DMS153 treated with DMSO at 0.1 percent for 48 hours (cell line): ENCODE data around the gene ACYP2.
"Not testable (repeated sequence)": the region's sequence is repeated elsewhere in the genome, so short reads cannot be mapped to it uniquely, and the experiment has no call there.

Source experiments
- DNase-seq: peaks from one replicate; lab custom pipeline; 2025; ENCODE audit not compliant: unreplicated experiment; lab: John Stamatoyannopoulos, UW

ACYP2 gene

DNA sequence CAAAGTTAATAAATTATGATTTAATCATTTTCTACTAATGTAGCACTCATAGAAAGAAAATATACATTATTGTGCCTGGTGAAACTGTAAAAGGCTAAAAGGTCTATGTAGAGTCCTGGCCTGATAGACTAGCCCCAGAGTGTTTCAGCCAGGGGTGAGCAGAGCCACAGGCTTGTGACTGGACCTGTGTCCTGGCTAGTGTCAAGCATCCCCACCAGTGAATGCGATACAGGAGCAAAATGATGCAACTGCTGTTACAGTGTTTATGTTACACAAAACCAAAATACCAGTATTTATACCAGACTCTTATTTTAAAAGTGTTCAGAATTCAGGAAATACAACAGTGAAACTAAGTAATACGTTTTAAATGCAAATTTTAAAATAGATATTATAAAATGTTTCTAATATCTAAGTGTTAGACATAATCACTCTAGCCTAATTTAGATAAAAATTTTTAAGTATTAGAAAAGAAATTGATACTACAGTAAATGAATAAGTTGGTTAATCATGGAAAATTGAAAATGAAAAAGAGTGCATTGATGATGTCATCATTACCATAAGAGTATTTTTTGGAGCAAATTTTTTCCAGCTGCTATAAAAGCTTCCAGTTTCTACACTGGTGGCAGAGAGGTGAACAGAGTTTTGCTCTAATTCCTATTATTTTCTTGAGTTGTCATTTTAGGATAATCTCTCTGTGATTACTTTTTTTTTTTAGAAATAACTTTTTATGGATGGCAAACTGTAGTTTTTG is 146.8 kb downstream of the ACYP2 start:
- DNase-seq: no peak

DNA sequence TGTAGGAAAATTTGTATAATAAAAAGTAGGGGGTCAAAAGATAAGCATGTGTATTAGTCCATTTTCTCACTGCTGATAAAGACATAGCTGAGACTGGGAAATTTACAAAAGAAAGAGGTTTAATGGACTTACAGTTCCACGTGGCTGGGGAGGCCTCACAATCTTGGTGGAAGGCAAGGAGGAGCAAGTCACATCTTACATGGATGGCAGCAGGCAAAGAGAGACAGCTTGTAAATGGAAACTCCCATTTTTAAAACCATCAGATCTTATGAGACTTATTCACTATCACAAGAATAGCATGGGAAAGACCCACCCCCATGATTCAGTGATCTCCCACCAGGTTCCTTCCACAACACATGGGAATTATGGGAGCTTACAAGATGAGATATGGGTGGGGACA is 149.7 kb downstream of the ACYP2 start:
- DNase-seq: not testable (repeated sequence)

DNA sequence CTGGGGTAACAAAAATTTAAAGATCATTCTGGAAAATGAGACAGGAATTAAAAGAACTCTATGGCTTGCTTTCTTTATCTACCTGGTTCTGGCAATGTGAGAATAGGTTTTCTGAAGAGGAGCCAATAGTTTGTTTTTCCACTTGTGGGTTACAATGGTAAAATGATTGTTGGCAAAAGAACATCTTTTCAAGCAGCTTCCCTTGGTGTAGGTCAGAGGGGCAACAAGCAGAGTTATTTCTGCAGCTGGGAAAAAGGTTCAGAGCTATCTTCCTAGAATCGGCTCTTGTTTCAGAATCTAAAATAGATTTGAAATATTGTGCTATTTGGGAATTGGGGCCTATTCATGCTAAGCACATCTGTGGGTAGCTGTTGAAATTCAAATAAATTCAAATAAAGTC is 152.2 kb downstream of the ACYP2 start:
- no peak for DNase-seq

DNA sequence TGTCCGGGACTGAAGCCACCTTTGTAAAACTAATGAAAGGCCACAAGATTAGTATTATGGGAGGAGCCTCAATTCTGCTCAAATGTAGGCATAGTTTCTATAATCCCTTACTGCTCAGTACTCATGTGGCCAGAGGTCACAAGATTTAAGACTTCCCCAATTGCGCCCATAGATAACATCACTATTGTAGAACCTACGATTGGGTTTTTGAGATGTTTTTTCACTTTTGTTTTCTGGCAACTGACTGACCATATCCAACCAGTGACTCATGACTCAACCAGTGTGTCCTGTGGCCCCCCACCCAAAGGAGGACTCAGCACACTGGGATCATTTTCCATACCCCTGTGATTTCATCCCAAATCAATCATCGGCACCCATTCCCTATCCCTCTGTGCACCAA is 155.8 kb downstream of the ACYP2 start:
- no peak for DNase-seq

DNA sequence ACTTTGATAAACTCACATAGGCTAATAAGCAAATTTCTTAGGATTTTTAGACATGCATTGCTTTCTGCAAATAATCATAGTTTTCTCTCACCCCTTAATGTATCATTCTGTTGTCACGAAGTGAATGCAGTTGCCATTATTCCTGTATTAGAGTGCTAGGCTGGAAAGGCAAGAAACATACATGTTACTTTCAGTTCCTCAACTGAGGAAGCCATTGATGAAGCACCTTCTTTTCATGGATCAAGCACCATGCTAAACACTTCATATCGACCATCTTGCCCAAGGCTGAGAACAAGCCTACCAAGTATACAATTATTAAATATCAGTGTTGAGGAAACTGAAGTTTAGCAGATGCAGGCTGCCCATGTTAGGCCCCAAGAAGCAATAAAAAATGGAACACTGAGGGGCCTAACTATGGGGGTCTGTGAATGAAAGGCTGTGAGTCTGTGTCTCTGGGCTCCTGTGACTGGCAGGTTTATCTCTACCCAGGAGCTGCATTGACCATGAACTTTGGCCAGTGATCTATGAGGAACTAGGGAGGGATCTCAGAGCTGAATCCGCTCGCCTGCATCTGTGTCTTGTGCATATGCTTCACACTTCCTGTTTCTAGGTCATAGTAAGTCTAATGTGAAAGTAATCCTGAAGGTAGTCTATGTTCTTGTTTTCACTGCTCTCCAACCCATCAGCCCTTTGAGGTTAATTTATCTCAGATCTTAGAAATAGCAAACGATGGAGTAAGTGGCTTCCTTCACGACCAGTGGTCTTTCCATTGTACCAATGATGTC is 156.6 kb downstream of the ACYP2 start:
- no peak for DNase-seq

DNA sequence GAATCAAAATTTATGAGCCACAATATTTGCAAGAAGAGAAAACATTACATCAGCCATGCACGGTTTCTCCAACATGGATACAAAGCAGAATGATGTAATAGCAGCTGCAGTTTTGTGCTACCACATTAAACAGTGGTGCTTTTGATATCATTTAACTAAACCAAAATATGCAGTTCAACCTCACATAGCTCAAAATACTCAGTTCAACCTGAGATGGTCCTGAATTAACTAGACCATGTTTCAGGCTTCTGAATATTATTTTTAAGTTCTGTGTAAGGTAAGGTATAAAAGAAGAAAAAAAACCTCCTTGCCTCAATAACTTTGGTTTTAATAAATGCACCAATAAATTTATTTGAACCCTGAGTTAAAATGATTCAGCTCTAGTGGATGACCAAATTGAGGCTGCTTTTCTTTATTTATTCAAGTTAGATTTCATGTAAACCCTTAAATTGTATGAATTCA is 159.4 kb downstream of the ACYP2 start:
- no peak for DNase-seq

- no peak for DNase-seq
Measured at GRCh38 chr2:54275541-54275940, 160.1 kb downstream of the ACYP2 start.

DNA sequence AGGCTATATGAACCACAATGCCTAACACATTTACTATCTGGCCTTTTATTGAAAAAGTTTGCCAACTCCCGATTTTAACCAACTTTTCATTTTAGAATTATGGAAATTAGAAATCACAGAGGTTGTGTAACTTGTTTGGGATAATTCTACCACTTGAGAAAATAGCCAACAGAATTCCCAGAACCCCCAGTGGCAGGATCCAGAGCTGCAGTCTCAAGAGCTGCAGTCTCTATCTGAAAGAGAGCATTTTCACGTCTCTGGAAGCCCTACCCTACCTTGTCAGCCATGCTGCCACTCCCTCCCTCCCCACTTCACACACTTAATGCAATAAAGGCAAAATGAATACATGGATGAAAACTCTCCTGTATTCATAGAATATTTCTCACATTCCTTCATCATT is 164.0 kb downstream of the ACYP2 start:
- no peak for DNase-seq

- no peak for DNase-seq
Measured at GRCh38 chr2:54284826-54285225, 169.4 kb downstream of the ACYP2 start.

DNA sequence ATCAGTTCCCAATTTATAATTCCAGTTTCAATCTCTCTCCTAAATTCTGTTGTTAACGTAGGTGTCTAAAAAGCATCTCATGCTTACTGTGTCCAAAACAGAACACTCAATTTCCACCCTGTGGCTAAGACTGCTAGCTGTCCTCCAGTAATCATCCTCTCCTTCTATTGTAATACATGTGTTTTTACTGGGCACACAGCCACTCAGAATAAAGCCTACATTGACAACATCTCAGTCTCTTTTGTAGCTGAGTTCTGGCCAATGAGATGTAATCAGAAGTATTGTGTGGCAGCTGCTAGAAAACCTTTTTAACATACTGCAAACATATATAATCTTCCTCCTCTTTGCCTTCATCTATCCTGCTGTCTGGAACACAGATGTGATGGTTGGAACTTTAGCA is 170.0 kb downstream of the ACYP2 start:
- DNase-seq: no peak

DNA sequence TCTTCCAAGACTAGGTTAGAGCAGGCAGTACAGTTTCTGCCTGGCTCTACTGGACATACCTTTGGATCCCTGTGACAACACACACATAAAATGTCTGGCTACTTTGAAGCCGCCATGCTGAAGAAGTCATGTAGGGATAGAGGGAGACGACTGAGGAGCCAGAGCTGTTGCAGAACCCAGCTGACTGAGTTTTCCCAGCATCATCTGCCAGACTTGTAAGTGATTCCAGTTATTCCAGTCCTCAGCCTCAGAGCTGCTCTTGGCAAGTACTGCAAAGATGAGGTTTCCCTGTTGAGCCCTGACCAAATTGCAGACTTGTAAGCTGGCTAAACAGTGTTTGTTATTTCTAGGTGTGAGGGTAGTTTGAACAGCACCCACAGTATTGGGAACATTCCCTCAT is 172.1 kb downstream of the ACYP2 start:
- no peak for DNase-seq

- DNase-seq: no peak
Measured at GRCh38 chr2:54289917-54290316, 174.5 kb downstream of the ACYP2 start.

GRCh38 chr2:54290356-54291025 is 175.1 kb downstream of the ACYP2 start:
- DNase-seq: no peak

DNA sequence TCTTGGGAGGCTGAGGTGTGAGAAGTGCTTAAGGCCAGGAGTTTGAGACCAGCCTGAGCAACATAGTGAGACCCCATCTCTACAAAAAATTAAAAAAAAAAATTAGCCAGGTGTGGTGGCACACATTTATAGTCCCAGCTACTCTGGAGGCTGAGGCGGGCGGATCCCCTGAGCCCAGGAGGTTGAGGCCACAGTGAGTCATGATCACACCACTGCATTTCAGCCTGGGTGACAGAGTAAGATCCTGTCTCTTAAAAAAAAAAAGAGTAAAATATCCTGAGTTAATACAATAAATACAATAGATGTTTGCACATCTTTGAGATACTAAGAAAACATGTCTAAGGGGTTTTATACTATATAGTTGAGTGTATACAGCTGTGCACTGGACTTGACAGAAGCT is 179.2 kb downstream of the ACYP2 start:
- DNase-seq: not testable (repeated sequence)

DNA sequence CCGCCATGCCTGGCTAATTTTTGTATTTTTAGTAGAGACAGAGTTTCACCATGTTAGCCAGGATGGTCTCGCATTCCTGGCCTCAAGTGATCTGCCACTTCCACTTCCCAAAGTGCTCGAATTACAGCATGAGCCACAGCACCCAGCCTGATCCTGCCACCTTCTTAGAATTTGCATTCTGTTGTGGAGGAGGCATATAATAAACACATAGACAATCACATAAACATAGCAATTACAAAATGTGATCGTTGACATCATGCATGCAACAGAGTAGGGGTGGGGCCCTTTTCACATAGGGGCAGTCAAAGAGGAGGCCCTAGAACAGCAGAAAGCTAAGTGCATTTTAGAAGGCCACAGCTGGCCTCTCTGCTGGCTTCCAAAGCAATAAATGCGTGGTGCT is 180.5 kb downstream of the ACYP2 start:
- DNase-seq: no peak

DNA sequence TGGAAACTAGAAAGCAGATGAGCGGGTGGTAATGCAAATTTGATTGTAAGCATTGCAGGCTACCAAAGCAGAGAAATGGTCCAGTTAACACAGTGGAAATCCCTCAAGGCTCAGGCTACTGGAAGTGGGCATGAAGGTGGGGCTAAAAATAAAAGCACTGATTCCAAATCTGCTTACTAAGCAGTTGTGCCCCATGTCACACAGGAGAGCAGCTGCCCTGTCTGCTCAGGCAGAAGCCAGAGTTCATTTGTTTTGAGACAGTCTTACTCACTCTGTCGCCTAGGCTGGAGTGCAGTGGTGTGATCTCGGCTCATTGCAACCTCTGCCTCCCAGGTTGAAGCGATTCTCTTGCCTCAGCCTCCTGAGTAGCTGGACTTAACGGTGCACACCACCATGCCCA is 183.1 kb downstream of the ACYP2 start:
- no peak for DNase-seq

- no peak for DNase-seq
Measured at GRCh38 chr2:54303631-54304030, 188.2 kb downstream of the ACYP2 start.

- no peak for DNase-seq
Measured at GRCh38 chr2:54306556-54306955, 191.1 kb downstream of the ACYP2 start.

DNA sequence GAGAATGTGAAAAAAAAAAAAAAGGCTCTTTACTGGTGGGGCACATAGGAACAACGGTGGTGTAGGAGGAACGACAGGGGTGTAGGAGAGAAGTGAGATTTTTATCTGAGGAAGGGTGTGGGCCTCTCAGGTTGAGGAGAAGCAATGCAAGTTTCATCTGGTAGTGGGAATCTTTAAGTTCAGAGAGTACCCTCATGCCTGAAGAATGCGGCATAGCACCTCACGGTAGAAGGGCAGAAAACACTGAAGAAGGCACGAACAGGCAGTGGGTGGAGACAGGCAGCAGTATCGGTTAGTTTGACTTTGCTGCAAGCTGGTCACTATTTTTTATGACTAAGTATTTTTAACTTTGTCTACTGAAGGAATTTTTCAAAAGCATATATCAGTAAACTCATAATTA is 192.8 kb downstream of the ACYP2 start:
- DNase-seq: no peak

GRCh38 chr2:54308782-54309181 is 193.4 kb downstream of the ACYP2 start:
- DNase-seq: no peak

DNA sequence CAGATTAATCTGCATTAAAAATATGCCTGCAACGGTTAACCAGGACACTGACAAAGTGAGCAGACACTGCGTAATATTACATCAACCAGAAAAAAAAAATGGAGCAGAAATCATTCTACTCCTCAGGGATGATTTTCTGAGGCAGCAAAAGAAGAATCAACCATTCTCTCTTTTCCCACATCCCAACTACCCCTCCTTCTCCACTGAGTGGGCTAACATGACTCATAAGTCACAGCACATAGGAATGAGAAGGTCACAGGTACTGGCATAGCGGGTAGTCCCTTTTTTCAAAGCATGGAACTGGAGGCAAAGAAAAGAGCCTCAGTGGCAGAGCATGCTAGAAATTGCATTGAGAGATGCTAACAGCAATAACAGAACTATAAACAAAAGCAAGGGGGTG is 194.9 kb downstream of the ACYP2 start:
- no peak for DNase-seq

GRCh38 chr2:54310961-54311360 is 195.5 kb downstream of the ACYP2 start:
- DNase-seq: peak; percentile 5
